GM21528 (cell line): ENCODE results near the gene GAGE12E.
"Not testable (repeated sequence)": the region's sequence is repeated elsewhere in the genome, so short reads cannot be mapped to it uniquely, and the experiment has no call there.

Source experiments
- ATAC-seq: cut with Tn5 transposase; IDR thresholded peaks from one replicate; pipeline ENCODE4 v1.9.1; 2021; ENCODE audit warnings: mild to moderate bottlenecking, moderate library complexity; ENCODE audit not compliant: unreplicated experiment, low FRiP score

The GAGE12E gene, protein sequence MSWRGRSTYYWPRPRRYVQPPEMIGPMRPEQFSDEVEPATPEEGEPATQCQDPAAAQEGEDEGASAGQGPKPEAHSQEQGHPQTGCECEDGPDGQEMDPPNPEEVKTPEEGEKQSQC

DNA sequence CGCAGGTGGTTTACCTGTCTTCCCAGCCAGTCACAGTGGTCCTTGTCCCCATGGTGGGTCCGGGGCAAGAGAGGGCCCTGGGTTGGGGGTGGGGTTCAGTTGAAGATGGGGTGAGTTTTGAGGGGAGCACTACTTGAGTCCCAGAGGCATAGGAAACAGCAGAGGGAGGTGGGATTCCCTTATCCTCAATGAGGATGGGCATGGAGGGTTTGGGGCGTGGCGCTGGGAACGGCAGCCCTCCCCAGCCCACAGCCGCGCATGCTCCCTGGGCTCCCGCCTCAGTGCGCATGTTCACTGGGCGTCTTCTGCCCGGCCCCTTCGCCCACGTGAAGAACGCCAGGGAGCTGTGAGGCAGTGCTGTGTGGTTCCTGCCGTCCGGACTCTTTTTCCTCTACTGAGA, at the start of gene GAGE12E:
Gene GAGE12E, plus strand, starts transcription at position 301 of the 400 bp plus-strand sequence. CDS start 1,155 bp downstream, outside the sequence.
- not testable (repeated sequence) for ATAC-seq

DNA sequence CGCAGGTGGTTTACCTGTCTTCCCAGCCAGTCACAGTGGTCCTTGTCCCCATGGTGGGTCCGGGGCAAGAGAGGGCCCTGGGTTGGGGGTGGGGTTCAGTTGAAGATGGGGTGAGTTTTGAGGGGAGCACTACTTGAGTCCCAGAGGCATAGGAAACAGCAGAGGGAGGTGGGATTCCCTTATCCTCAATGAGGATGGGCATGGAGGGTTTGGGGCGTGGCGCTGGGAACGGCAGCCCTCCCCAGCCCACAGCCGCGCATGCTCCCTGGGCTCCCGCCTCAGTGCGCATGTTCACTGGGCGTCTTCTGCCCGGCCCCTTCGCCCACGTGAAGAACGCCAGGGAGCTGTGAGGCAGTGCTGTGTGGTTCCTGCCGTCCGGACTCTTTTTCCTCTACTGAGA, 19.2 kb upstream of the GAGE12E start, which contains the start of gene GAGE12C:
Gene GAGE12C, plus strand, starts transcription at position 301 of the 400 bp plus-strand sequence. CDS start 1,155 bp downstream, outside the sequence.
- ATAC-seq, result not testable (repeated sequence)

- not testable (repeated sequence) for ATAC-seq
Observed at GRCh38 chrX:49541433-49541832, 9.7 kb upstream of the GAGE12E start, which contains the start of gene GAGE12D. GAGE12D (plus strand) TSS chrX:49541733; CDS start chrX:49542888, 1,155 bp downstream.

GRCh38 chrX:49560542-49560941, 9.5 kb downstream of the GAGE12E start, which contains the start of gene GAGE12F:
GAGE12F (plus strand) TSS chrX:49560842; CDS start chrX:49561997, 1,155 bp downstream.
- not testable (repeated sequence) for ATAC-seq

GRCh38 chrX:49568728-49569127, 17.6 kb downstream of the GAGE12E start:
- ATAC-seq, result not testable (repeated sequence)

DNA sequence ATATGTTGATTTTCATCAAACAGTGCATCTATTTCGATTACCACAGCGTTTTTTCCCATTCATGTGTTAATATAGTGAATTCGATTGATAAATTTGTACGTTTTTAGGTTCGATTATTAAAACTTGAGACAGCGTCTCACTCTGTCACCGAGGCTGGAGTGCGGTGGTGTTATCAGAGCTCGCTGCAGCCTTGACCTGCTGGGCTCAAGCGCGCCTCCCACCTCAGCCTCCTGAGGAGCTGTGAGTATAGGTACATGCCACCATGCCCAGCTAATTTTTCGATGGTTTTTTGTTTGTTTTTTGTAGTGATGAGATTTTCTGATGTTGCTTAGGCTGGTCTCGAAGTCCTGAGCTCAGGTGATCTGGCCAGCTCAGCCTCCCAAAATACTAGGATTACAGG, 18.1 kb downstream of the GAGE12E start:
- ATAC-seq, result not testable (repeated sequence)

GRCh38 chrX:49570100-49570499, 19.0 kb downstream of the GAGE12E start, which contains the start of gene GAGE12G:
GAGE12G (plus strand) TSS chrX:49570400; CDS start chrX:49571555, 1,155 bp downstream.
- not testable (repeated sequence) for ATAC-seq

- ATAC-seq, result not testable (repeated sequence)
Observed at GRCh38 chrX:49579649-49580048, 28.6 kb downstream of the GAGE12E start, which contains the start of gene GAGE12H. GAGE12H (plus strand) TSS chrX:49579949; CDS start chrX:49581104, 1,155 bp downstream.

DNA sequence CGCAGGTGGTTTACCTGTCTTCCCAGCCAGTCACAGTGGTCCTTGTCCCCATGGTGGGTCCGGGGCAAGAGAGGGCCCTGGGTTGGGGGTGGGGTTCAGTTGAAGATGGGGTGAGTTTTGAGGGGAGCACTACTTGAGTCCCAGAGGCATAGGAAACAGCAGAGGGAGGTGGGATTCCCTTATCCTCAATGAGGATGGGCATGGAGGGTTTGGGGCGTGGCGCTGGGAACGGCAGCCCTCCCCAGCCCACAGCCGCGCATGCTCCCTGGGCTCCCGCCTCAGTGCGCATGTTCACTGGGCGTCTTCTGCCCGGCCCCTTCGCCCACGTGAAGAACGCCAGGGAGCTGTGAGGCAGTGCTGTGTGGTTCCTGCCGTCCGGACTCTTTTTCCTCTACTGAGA, 38.1 kb downstream of the GAGE12E start, which contains the start of gene GAGE2A:
Gene GAGE2A, plus strand, starts transcription at position 301 of the 400 bp plus-strand sequence. CDS start 1,155 bp downstream, outside the sequence.
- not testable (repeated sequence) for ATAC-seq

DNA sequence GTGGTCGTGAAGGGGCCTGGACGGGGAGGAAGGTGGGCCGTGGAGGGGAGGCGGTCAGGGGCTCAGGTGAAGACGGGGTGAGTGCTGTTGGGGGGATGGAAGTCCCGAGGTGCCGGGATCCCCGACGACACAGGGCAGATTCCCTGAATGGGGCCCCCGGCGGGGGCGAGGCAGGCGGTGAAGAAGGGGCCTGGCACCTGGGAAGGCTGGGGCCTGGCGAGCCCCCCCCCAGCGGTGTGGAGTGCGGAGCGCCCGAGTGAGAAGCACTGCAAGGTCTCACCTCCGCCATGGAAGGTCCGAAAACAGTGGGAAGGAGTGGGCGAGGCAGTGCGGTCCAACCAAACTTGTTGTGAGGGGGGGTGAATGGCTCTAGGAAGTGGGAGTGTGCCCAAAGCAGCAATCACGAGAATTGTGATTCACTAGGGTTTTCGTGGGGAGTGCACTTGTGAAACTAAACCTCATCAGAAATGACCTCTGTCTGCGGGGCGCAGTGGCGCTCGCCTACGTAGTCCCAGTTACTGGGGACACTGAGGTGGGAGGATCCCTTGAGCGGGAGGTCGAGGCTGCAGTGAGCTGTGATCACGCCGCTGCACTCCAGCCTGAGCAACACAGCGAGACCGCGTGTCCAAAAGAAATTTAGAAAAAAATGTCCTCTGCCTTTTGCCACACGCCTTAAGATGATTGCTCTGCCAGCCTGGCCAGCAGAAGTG, 38.8 kb downstream of the GAGE12E start:
- not testable (repeated sequence) for ATAC-seq

DNA sequence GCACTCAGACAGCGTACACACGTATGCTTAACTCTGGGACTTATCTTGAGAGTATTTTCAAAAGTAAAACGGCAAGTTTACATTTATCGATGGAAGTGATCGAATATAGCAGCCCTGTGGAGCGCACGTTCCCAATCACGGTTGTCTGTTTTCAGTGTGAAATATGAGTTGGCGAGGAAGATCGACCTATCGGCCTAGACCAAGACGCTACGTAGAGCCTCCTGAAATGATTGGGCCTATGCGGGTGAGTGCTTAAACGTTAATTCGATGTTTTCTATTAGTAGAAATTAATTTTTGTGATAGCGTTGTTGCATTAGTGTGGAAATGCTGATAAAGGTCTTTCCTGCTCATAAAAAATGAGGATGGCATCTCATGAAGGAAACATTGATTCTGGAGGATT, 39.4 kb downstream of the GAGE12E start:
- ATAC-seq, result not testable (repeated sequence)

DNA sequence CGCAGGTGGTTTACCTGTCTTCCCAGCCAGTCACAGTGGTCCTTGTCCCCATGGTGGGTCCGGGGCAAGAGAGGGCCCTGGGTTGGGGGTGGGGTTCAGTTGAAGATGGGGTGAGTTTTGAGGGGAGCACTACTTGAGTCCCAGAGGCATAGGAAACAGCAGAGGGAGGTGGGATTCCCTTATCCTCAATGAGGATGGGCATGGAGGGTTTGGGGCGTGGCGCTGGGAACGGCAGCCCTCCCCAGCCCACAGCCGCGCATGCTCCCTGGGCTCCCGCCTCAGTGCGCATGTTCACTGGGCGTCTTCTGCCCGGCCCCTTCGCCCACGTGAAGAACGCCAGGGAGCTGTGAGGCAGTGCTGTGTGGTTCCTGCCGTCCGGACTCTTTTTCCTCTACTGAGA, 47.6 kb downstream of the GAGE12E start, which contains the start of gene GAGE1:
Gene GAGE1, plus strand, starts transcription at position 301 of the 400 bp plus-strand sequence. CDS start 1,155 bp downstream, outside the sequence.
- not testable (repeated sequence) for ATAC-seq
